GM18505 (cell line): ENCODE results near the gene EMX1.

Experiments used
- ATAC-seq: cut with Tn5 transposase; IDR thresholded peaks from one replicate; pipeline ENCODE4 v1.9.1; 2021; ENCODE audit not compliant: unreplicated experiment
- POLR2A ChIP-seq: IDR thresholded peaks from 4 replicates; pipeline ENCODE4 v1.6.1; 2011; ENCODE audit warnings: borderline replicate concordance; ENCODE audit not compliant: insufficient read depth, insufficient read length; ENCODE audit errors: extremely low read depth

Gene EMX1

DNA sequence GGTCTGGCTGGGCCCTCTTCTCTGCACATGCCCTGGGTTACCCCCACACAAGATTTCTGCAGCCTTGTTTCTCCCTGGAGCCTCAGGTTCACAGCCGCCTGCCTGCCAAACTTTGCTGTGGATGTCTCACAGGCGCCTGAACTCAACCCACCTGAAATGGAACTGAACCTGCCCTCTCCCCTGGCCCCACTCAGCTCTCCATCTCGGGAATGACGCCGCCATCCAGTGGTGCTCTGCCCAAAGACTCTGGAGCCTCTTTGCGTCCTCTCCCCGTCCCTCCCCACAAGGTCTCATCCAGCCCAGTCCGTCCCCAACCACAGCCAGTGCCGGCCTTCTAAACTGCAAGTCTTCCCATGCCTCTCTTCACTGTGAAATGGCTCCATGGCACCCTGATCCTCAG is 29.1 kb downstream of the EMX1 start:
- TF ChIP-seq POLR2A = no peak
- ATAC-seq = no peak

DNA sequence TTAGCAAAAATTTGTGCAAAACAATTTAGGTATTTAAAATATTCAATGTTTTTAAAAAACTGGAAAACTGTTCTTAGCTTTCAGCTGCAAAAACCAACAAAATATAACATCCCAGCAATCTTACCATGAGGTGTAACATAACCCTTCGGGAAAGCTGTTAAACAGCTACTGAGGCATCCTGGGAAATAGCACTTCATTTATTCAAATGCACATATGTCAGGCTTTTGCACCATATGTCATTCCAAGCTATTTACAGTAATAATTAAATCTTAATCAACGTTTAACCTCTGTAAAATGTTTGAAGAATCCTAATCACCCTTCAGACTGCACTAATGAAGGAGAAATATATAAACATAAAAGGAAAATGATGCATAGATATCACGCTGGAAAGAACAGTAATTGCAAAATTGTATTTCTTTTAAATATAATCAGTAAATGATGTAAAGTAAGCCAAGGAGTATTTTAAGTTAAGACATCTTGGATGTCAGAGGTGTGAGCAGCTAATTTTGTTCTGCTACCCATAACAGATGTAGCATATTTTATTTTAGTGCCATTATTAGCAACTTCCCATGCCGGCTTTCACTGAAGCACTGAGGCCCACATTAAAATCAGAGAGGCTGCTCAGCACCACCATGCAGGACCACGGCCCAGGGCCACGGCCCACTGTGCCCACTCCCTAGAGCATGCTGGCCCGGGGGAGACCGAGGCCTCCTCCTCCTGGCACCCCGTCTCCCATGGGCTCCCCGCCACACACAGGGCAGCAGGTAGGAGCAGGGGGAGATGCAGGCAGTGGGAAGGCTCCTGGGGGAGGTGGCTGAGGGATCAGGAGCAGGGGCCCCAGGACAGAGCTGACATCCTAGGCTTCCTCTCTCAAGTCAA is 30.9 kb downstream of the EMX1 start:
- no peak for TF ChIP-seq POLR2A
- no peak for ATAC-seq

DNA sequence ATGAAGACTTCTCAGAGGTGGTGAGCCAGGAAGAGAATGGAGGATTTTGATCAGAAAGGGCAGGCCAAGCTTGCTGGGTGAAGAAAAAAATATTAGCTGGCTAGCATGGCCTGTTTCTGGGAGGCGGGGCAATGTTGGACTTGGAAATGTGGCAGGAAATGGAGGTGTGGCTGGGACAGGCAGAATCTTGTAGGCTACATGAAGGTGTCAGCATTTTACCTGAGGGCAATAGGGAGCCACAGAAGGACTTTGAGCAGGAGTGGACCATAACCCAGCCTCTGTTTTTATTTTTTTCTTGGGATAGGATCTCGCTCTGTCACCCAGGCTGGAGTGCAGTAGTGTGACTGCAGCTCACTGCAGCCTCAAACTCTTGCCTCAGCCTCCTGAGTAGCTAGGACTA is 31.7 kb downstream of the EMX1 start:
- no peak for ATAC-seq

DNA sequence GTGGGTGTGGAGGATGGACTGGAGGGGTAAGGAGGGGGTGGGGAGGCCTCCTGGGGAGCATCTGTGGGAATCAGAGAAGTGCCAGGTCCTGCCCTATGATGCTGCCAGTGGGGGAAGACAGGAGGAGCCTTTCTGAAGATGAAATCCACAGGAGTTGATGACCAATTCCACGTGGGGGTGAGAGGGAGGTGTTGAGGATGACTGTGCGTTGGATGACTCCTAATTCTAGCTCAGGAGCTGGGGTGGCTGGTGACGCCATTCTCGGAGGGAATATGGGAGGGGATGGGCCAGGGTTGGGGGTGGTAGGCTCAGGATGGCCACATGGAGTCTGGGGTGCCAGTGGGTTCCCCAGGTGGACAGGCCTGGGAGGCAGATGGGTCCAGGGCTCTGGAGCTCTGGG is 32.3 kb downstream of the EMX1 start:
- no peak for ATAC-seq
- TF ChIP-seq POLR2A = no peak

More for the DNA sequence above, 31.7 kb downstream of the EMX1 start:
- TF ChIP-seq POLR2A = no peak

DNA sequence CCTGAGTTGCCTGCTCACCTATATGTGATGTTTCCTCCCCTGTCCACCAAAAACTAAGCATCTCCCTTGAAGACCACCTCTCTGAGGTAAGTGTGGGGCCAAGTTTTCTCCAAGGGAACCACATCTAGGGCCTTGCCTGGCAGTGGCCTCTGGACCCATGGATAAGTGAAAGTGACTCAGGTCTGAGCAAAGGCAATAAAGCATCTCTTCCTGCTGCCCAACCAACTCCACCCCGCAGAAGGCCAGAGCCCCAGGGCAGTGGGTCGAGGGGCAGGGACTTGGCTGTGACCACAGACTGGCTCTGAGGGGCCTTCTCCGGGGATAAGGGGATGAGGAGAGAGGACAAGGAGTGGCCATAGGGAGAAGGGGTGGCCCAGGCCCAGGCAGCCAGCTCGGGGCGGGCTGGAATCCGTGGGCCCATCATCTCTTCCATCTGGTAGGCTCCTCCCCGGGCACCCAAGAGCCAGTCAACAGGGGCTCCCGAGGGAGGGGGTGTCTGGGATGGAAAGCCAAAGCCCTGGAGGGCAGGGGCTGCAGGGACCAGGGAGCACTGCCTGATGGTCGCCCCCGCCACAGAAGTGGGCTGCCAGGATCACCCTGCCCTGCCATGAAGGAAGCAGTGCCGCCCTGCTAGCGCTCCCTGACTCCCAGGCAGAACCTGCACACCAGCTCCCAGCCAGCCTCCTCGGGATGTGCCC is 33.4 kb downstream of the EMX1 start:
- no peak for ATAC-seq
- no peak for TF ChIP-seq POLR2A

DNA sequence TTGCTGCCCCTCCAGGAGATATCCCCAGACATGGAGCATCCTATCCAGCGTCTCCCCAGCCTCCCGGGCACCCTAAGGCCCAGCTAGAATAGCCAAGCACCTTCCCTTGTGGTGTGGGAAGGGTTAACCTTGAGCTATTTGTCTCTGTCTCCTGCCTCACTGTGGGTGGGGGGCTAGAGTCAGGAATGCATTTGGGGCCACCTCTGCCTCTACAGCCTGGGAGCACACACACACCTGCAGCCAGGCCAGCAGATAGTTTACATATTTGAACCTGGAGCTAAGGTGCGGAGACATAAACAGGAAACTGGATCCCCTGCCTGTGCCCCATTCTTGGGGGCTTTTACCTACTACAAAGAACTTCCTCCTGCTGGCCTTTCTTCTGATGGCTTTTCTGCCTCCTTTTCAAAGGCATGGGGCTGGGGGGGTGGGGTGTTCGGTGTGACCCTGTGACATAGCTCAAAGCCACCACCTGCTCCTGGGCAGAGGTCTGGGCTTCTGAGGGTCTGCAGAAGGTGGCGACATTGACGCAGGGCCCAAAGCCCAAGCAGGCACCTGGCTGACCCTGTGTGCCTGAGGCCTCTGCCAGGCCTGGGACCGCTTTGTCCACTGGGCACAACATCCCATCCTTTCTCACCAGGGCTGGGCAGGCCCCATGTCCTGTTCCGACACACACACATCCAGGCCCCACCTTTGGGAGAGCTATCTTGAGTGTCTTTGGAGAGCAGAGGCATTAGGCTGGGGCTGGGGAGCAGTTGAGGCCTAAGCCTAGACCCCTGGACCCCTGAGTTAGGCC is 34.2 kb downstream of the EMX1 start:
- no peak for TF ChIP-seq POLR2A
- ATAC-seq = no peak

DNA sequence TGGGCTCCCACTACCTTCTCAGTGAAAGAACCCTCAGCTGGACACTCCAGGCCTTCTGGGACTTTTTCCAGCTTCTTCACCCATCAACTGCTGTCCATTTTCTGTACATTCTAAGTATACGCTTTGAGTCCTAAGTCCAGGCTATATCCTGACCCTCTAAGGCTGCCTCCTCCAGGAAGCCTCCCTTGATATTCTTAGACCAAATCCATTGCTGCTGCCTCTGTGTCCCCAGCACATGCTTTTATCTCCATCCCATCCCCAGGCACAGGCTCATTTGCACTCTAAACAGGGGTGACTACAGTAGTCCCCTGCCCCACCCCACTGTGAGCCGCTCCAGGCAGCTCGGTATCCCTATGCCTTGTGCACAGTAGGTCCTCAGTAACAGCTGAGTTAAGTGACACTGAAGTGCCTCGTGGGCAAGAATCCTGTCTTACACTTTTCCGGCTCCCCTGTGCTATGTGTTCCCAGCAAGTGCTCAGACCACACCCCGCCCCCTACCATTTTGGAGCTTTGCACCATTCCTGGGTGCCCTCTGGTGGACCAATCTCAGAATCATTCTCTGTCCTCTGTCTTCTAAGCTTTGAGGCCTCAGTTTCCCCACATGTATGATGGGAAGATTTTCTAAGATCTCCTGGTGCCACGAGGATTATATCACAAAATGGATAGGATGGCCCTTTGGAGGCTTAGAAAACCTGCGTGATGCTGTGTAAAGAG is 34.9 kb downstream of the EMX1 start:
- ATAC-seq = no peak
- no peak for TF ChIP-seq POLR2A

- no peak for TF ChIP-seq POLR2A
- ATAC-seq = no peak
These were observed 35.6 kb downstream of the EMX1 start for GRCh38 chr2:72952961-72953360.

DNA sequence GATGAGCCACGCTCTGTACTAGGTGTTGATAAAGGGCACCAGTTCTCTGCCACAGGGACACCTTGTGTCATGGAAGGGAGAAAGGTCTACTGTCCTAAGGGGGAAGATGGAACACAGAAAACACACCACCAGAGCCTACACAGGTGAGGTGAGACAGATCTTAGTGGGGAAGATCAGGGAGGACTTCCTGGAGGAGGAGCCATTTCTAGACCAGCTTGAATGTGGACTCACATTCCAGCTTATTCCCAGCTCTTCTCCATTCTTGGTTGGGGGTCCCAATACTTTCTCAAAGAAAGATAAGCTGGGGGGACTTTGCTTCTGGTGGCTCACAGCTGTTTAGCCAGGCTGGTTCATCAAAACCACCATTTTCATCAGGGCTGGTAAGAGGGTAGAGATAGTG is 36.2 kb downstream of the EMX1 start:
- TF ChIP-seq POLR2A = no peak
- ATAC-seq = no peak

GRCh38 chr2:72953976-72954375 is 36.7 kb downstream of the EMX1 start:
- no peak for ATAC-seq
- no peak for TF ChIP-seq POLR2A

DNA sequence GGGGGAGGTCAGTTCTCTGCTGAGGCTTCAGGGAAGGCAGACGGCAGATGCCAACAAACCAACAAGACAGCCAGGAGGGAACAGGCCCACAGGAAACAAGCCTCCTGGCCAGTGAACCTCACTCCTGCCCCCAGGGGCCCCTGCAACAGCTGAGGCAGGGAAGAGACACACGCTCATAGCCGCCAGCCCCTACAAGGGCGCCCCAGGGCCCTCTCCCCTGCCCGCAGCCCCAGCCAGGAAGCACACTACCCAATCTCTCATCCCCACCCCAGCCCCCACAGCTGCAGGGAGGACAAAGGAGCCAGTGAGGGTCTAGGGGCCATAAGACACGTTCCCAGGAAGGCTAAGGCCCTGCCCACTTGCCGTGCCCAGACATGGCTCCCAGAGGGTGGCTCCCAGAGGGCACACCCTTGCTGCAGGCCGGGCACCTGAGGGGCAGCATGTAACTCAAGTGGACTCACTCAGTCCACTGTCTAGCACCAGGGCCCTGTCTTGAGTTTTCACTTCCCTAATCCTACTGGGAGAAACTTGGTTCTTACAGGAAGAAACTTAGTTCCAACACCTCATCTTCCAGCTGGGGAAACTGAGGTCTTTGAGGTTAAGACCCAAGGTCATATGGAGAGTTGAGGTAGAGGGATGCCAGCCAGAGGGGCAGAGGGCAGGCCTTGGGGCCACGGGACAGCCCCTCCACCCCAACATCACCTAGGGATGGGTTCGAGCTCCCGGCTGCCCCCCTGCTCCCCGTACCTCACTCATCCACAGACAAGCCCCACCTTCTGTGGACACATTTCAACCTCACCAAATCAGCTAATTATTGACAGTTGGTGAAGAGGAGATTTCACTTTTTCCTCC is 37.3 kb downstream of the EMX1 start:
- no peak for TF ChIP-seq POLR2A
- no peak for ATAC-seq
